Measurements from ENCODE around the gene SNX1.

DNA sequence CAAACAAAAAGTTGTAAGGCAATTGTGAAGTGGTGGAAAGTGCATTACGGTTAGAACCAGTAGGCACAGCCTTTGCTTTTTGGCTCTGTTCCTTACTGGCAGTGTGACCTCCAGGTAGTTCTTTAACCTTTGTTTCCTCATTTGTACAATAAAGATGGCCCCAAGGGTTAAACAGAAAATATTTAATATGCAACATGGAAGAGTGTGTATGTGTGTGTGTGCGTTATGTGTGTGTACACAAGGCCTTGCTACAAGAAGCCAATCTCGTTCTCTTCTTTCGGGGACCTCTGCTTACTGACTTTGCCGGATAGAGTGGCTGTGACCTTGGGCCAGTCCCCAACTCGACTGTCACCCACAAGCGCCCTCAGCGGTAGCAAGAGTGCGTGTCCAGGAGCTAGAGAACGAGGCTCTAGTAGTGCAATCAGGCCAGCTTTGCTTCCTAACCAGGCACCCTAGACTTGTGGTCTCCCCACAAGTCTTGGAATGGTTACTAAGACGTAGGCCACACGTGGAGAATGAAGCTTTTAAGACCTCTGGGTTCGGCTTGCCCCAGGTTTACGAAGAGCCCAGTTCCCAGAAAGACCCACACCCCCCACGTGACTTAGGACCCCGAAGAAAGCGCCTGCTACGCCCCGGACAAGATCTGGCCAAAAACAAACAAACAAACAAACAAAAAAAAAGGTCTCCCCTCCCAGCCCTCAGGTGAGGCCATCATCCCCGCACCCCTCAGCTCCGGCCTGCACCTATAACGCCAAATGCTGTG is 2.7 kb upstream of the SNX1 start:
- TF ChIP-seq CTCF (conservative IDR thresholded peaks at IDR 0.05 in 1 of 2, IDR thresholded peaks at IDR 0.05 in 1 of 2; ENCODE audit: low read depth in 1 of 2, low read length in 2 of 2) (peak in 1 of 2 donors; percentile 20), EZH2 (IDR thresholded peaks at IDR 0.05; ENCODE audit: low read length, missing control alignments) (no peak)
